Endometrial microvascular endothelial cells (primary cell): Measurements from ENCODE around the gene TTLL4. TPM values are rescaled to one million over a fixed set of nuclear protein-coding genes. Genes with fewer than 3 reads are reported as not detected.

Experiments
- in situ Hi-C: cut with HindIII; loops from 2 replicates; pipeline ENCODE4 v1.10.0; 2017; ENCODE audit warnings: low sequenced_read_pairs, low pct_unique_long_range_greater_than_20kb; ENCODE audit errors: inconsistent ontology term
- total RNA-seq: library from RNA; depleted of rRNA; stranded (reverse); fragments of >200 nt; gene quantifications from one replicate; pipeline ENCODE4 v1.2.3, GENCODE V29; 2015; ENCODE audit errors: inconsistent ontology term

TTLL4 gene
- total RNA-seq, 1 donor from 2014 or later = 24.1 TPM

- in situ Hi-C loops = no loop called here
Measured at GRCh38 chr2:218709908-218710307, 727 bp upstream of the TTLL4 start.

- in situ Hi-C loops = no loop called here
Measured at GRCh38 chr2:218710334-218710686, 325 bp upstream of the TTLL4 start.

- in situ Hi-C loops = no loop called here
Measured at GRCh38 chr2:218711550-218711929, 905 bp downstream of the TTLL4 start.

- in situ Hi-C loops = no loop called here
Measured at GRCh38 chr2:218713922-218714321, 3.3 kb downstream of the TTLL4 start.

- in situ Hi-C loops = no loop called here
Measured at GRCh38 chr2:218716070-218716469, 5.4 kb downstream of the TTLL4 start.

GRCh38 chr2:218717262-218717661 is 6.6 kb downstream of the TTLL4 start:
- in situ Hi-C loops = no loop called here

GRCh38 chr2:218718058-218718457 is 7.4 kb downstream of the TTLL4 start:
- in situ Hi-C loops = no loop called here

- in situ Hi-C loops = no loop called here
Measured at GRCh38 chr2:218719457-218719856, 8.8 kb downstream of the TTLL4 start.

- in situ Hi-C loops = no loop called here
Measured at GRCh38 chr2:218720048-218721041, 9.7 kb downstream of the TTLL4 start.

GRCh38 chr2:218721488-218721887 is 10.9 kb downstream of the TTLL4 start:
- in situ Hi-C loops = no loop called here

- in situ Hi-C loops = no loop called here
Measured at GRCh38 chr2:218721934-218722333, 11.3 kb downstream of the TTLL4 start.

GRCh38 chr2:218722419-218722818 is 11.8 kb downstream of the TTLL4 start:
- in situ Hi-C loops = no loop called here

GRCh38 chr2:218722876-218723785 is 12.5 kb downstream of the TTLL4 start:
- in situ Hi-C loops = no loop called here

GRCh38 chr2:218726004-218726574 is 15.5 kb downstream of the TTLL4 start:
- in situ Hi-C loops = no loop called here

GRCh38 chr2:218727502-218728165 is 17.0 kb downstream of the TTLL4 start:
- in situ Hi-C loops = no loop called here

- in situ Hi-C loops = no loop called here
Measured at GRCh38 chr2:218729640-218730039, 19.0 kb downstream of the TTLL4 start.

- in situ Hi-C loops = no loop called here
Measured at GRCh38 chr2:218732052-218732760, 21.6 kb downstream of the TTLL4 start.

GRCh38 chr2:218732761-218733158 is 22.1 kb downstream of the TTLL4 start:
- in situ Hi-C loops = no loop called here
